ENCODE data around the gene XKR8. TPM values are rescaled to one million over a fixed set of nuclear protein-coding genes. Genes with fewer than 3 reads are reported as not detected.

Gene XKR8
- total and polyA plus RNA-seq, 9 of the 15 experiments (the other 6 are each of a cell fraction or from before 2014, with no cell fraction given): 0.45 to 2.8 (median 1.7) TPM

DNA sequence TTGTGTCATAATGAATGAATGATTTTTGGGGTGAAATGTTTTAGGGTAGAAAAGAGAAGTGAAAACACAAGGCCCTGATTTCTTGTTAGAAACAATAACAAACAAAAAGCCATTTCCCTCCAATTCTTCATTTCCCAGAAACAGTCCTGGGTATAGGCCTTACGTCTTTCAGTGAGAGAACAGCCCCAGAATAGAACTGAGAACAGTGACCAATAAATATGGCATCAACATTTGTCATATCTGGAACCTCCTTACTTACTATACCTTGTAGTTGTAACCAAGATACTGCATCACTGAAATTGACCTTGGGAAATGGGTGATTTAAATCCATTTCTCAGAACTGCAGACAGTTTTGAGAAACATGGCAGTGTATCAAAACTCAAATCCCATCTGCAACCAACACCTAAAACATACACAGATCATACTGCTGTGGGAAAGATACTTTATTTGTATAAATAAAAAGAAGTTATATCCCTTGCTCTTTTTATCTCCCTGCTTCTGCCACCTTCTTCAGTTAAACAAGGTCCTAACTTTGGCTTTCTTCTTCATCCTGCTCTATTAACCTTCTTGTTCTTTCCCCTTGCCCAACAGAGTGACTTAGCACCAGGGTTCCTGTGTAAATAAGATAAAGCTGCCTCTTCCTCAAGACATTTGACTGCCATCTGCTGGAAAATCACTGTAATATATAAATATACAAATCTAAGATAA lies 19.5 kb downstream of the XKR8 start (continued):
- TF ChIP-seq VEZF1 (CRISPR knock-in tag; IDR thresholded peaks at IDR 0.05) (peak; percentile 58), STAT5A (IDR thresholded peaks at IDR 0.05; ENCODE audit: borderline replicate concordance, low read length) (peak; percentile 85), MED1 (CRISPR knock-in tag; IDR thresholded peaks at IDR 0.05; ENCODE audit: borderline replicate concordance) (no peak), ZNF24 (IDR thresholded peaks at IDR 0.05) (peak; percentile 56; the same call in 1 of the 2 replicates), FOXK2 (conservative IDR thresholded peaks at IDR 0.05 in 1 of 2, IDR thresholded peaks at IDR 0.05 in 1 of 2; ENCODE audit: low read depth in 2 of 2) (peak; percentile 90 to 94), E2F3 (CRISPR knock-in tag; IDR thresholded peaks at IDR 0.05) (no peak), PRMT5 (CRISPR knock-in tag; IDR thresholded peaks at IDR 0.05) (no peak), ZNF316 (IDR thresholded peaks at IDR 0.05) (peak; percentile 78), ZFP36 (IDR thresholded peaks at IDR 0.05; ENCODE audit: low read depth, low read length, partially characterized antibody) (no peak), RCOR1 (IDR thresholded peaks at IDR 0.05; ENCODE audit: borderline replicate concordance in 1 of 2, low read depth in 2 of 2, low read length in 2 of 2) (peak; percentile 78 to 93; a peak in 3 of 4 replicates), NCOA6 (IDR thresholded peaks at IDR 0.05) (peak; percentile 75), PTTG1 (tag; IDR thresholded peaks at IDR 0.05; ENCODE audit: low read depth) (no peak), LEF1 (IDR thresholded peaks at IDR 0.05) (peak; percentile 97), ETV1 (tag; conservative IDR thresholded peaks at IDR 0.05; ENCODE audit: low read depth) (peak; percentile 35; the same call in 1 of the 2 replicates), SPI1 (IDR thresholded peaks at IDR 0.05; ENCODE audit: borderline replicate concordance, low read depth, low read length) (peak; percentile 37; the same call in 1 of the 2 replicates), NR2F6 (CRISPR knock-in tag; IDR thresholded peaks at IDR 0.05) (no peak), KAT8 (IDR thresholded peaks at IDR 0.05; ENCODE audit: low read depth) (no peak), OTX1 (CRISPR knock-in tag; IDR thresholded peaks at IDR 0.05) (no peak), MTA3 (IDR thresholded peaks at IDR 0.05; ENCODE audit: borderline replicate concordance) (peak; percentile 58; the same call in 1 of the 2 replicates), FOXJ3 (CRISPR knock-in tag; IDR thresholded peaks at IDR 0.05) (no peak), ZFPM2 (CRISPR knock-in tag; IDR thresholded peaks at IDR 0.05) (no peak), MYNN (IDR thresholded peaks at IDR 0.05) (peak; percentile 68), MYNN (CRISPR knock-in tag; IDR thresholded peaks at IDR 0.05) (no peak), GATAD2B (IDR thresholded peaks at IDR 0.05; ENCODE audit: borderline replicate concordance) (peak; percentile 80)
- TF ChIP-seq, protein P1, sequence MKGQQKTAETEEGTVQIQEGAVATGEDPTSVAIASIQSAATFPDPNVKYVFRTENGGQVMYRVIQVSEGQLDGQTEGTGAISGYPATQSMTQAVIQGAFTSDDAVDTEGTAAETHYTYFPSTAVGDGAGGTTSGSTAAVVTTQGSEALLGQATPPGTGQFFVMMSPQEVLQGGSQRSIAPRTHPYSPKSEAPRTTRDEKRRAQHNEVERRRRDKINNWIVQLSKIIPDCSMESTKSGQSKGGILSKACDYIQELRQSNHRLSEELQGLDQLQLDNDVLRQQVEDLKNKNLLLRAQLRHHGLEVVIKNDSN (CRISPR knock-in tag; IDR thresholded peaks at IDR 0.05): no peak
- TF ChIP-seq, protein P2, sequence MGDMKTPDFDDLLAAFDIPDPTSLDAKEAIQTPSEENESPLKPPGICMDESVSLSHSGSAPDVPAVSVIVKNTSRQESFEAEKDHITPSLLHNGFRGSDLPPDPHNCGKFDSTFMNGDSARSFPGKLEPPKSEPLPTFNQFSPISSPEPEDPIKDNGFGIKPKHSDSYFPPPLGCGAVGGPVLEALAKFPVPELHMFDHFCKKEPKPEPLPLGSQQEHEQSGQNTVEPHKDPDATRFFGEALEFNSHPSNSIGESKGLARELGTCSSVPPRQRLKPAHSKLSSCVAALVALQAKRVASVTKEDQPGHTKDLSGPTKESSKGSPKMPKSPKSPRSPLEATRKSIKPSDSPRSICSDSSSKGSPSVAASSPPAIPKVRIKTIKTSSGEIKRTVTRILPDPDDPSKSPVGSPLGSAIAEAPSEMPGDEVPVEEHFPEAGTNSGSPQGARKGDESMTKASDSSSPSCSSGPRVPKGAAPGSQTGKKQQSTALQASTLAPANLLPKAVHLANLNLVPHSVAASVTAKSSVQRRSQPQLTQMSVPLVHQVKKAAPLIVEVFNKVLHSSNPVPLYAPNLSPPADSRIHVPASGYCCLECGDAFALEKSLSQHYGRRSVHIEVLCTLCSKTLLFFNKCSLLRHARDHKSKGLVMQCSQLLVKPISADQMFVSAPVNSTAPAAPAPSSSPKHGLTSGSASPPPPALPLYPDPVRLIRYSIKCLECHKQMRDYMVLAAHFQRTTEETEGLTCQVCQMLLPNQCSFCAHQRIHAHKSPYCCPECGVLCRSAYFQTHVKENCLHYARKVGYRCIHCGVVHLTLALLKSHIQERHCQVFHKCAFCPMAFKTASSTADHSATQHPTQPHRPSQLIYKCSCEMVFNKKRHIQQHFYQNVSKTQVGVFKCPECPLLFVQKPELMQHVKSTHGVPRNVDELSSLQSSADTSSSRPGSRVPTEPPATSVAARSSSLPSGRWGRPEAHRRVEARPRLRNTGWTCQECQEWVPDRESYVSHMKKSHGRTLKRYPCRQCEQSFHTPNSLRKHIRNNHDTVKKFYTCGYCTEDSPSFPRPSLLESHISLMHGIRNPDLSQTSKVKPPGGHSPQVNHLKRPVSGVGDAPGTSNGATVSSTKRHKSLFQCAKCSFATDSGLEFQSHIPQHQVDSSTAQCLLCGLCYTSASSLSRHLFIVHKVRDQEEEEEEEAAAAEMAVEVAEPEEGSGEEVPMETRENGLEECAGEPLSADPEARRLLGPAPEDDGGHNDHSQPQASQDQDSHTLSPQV (IDR thresholded peaks at IDR 0.05): peak; percentile 83
